Coronary artery (tissue), 2 donors: ENCODE measurements around the gene VAV1.
"Not testable (repeated sequence)": the region's sequence is repeated elsewhere in the genome, so short reads cannot be mapped to it uniquely, and the experiment has no call there.

Experiments
- DNase-seq: peaks from one replicate; pipeline ENCODE4 v3.0.0-alpha.2; 2017; ENCODE audit warnings: low spot score
- H3K27ac ChIP-seq, 2 donors: fragments of 200-600 bp; sonication (generic); one replicate each; pipeline ENCODE4 v1.5.1; 2016 to 2019
- H3K4me3 ChIP-seq: fragments of 200-600 bp; sonication (generic); 2 replicates; pipeline ENCODE4 v1.5.1; 2016; ENCODE audit warnings: mild to moderate bottlenecking, moderate library complexity
- CTCF ChIP-seq: fragments of 200-600 bp; sonication (generic); IDR thresholded peaks from one replicate; pipeline ENCODE4 v1.5.1; 2019; ENCODE audit warnings: antibody characterized with exemption

Gene VAV1

GRCh38 chr19:6868351-6868750 lies 95.8 kb downstream of the VAV1 start:
- Histone ChIP-seq H3K4me3 (no peak overlapping the region), H3K27ac (no peak overlapping the region)
- no peak for DNase-seq
- no peak for TF ChIP-seq CTCF

GRCh38 chr19:6869151-6869882 lies 96.8 kb downstream of the VAV1 start:
- not testable (repeated sequence) for DNase-seq, H3K4me3 ChIP-seq, H3K27ac ChIP-seq

GRCh38 chr19:6873708-6874431 lies 101.4 kb downstream of the VAV1 start:
- no peak for DNase-seq
- H3K27ac ChIP-seq: no peak overlapping the region
- H3K4me3 ChIP-seq: no peak overlapping the region
- no peak for TF ChIP-seq CTCF

- no peak for TF ChIP-seq CTCF
- DNase-seq: no peak
Measured at GRCh38 chr19:6875218-6875617, 102.7 kb downstream of the VAV1 start.

GRCh38 chr19:6876748-6877147 lies 104.2 kb downstream of the VAV1 start:
- no peak for DNase-seq
- H3K4me3 ChIP-seq: no peak overlapping the region
- no peak overlapping the region for H3K27ac ChIP-seq
- no peak for TF ChIP-seq CTCF

More at GRCh38 chr19:6875218-6875617, 102.7 kb downstream of the VAV1 start:
- Histone ChIP-seq H3K27ac (no peak overlapping the region), H3K4me3 (no peak overlapping the region)

GRCh38 chr19:6877766-6878165 lies 105.3 kb downstream of the VAV1 start:
- TF ChIP-seq CTCF: no peak
- Histone ChIP-seq H3K4me3 (no peak overlapping the region), H3K27ac (no peak overlapping the region)
- no peak for DNase-seq

- Histone ChIP-seq H3K4me3 (no peak overlapping the region), H3K27ac (no peak overlapping the region)
- DNase-seq: no peak
- TF ChIP-seq CTCF: no peak
Measured at GRCh38 chr19:6886277-6886897, 113.9 kb downstream of the VAV1 start.
